H7 (cell line): ENCODE measurements around the gene TNIK. TPM values are rescaled to one million over a fixed set of nuclear protein-coding genes. Genes with fewer than 3 reads are reported as not detected.

Experiments used
- DNase-seq: peaks from one replicate; pipeline ENCODE4 v3.0.0; 2012
- H3K27me3 ChIP-seq: 2 replicates; pipeline ENCODE4 v1.6.0; 2011; ENCODE audit warnings: mild to moderate bottlenecking, low read length; ENCODE audit not compliant: control insufficient read depth, insufficient read depth
- H3K36me3 ChIP-seq: replicated peaks from 2 replicates; pipeline ENCODE4 v1.5.1; 2011; ENCODE audit warnings: low read length; ENCODE audit not compliant: control insufficient read depth, insufficient read depth
- H3K4me3 ChIP-seq: 2 replicates; pipeline ENCODE4 v1.5.1; 2011; ENCODE audit warnings: low read depth, mild to moderate bottlenecking, control low read depth, low read length, moderate library complexity; ENCODE audit not compliant: insufficient read depth
- total RNA-seq: library from RNA; depleted of rRNA; stranded (reverse); fragments of >200 nt; shearing (Covaris generic); gene quantifications from 2 replicates; pipeline ENCODE4 v1.2.3, GENCODE V29; 2014

The TNIK gene
- total RNA-seq, 1 experiment from 2014 or later, result 16.4 TPM

DNA sequence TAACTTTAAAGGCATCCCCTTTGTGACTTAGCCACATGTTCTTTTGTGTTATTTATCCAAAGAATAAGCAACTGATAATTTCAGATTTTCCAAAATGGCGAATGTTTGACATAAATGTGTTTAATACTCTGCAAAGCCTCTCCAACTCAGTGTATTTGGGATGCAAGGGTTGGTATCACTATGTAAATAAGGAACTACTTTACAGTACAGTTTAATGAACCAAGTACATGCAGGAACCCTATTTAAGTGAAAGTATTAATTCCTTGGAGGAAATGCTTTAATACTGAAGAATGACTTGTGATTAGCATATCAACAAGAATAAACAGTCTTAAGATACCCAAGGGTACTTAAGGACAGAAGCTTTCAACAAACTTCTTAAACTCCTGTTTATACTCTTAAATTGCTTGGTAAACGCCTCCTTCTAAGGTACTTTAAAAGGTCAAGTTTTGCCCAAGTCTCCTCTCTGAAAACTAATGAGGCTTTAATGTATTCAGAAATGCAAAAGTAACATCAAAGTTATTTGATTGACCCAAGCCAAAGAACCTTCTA, 107.7 kb downstream of the TNIK start:
- H3K4me3 ChIP-seq, result no peak overlapping the region
- H3K36me3 ChIP-seq, result no peaks in the 10 kb centered on the region
- no peak for DNase-seq
- H3K27me3 ChIP-seq, result no peaks in the 10 kb centered on the region; the same call in 1 of the 2 replicates

DNA sequence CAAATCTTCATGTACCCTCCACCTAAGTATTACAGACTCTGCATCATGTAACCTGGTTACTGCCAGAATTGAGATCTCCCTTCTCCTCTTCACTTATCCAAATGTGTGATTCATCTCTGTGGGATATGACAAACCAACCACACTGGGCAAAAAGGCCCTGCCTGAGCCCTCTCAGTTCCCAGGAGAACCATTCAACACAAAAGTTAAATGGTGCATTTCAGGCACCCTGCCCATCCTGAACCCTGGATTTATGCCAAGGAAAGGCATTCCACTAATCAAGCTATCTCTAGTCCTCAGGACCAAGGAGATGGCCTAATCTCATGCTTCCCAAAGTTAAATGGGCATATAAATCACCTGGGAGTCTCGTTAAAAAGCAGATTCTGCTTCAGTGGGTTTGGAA, 108.5 kb downstream of the TNIK start:
- Histone ChIP-seq H3K4me3 (no peak overlapping the region), H3K36me3 (no peaks in the 10 kb centered on the region), H3K27me3 (no peaks in the 10 kb centered on the region; the same call in 1 of the 2 replicates)
- no peak for DNase-seq

DNA sequence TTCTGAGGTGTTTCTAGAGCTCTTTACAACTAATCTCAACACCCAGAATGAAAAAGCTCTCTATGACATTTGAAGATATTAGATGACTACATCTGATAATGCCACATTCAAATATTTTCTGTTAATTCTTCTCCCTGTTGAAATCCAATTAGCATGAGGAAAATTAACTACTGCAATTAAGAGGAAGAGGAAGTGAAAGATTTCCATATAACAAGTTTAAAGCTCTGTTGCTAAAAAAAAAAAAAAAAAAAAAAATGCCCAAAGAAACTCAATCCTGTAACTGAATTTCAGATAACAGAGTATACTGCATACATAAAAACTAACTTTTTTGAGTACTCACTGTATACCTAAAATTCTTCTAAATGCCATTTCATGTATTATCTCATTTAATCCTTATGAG, 109.8 kb downstream of the TNIK start:
- Histone ChIP-seq H3K36me3 (no peaks in the 10 kb centered on the region), H3K27me3 (no peaks in the 10 kb centered on the region; the same call in 1 of the 2 replicates), H3K4me3 (no peak overlapping the region)
- DNase-seq, result no peak

DNA sequence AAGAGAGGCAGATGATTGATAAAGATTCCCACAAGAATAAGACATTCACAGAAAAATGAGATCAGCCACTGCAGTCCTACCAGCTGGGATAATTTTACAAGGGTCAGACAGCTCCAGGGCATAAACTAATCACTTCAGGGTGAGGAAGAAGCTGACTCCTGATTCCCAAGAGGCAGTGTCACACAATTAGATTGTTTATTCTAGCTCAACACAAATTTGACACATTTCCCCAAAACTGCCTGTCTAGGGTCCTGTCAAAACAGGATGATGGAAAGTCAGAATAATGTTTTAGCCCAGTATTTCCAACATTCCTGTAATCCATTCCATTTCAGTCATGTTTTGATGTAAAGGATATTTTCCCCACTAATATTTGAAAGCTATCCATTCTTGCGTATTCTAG, 110.8 kb downstream of the TNIK start:
- Histone ChIP-seq H3K36me3 (no peaks in the 10 kb centered on the region), H3K27me3 (no peaks in the 10 kb centered on the region), H3K4me3 (no peak overlapping the region)
- no peak for DNase-seq

DNA sequence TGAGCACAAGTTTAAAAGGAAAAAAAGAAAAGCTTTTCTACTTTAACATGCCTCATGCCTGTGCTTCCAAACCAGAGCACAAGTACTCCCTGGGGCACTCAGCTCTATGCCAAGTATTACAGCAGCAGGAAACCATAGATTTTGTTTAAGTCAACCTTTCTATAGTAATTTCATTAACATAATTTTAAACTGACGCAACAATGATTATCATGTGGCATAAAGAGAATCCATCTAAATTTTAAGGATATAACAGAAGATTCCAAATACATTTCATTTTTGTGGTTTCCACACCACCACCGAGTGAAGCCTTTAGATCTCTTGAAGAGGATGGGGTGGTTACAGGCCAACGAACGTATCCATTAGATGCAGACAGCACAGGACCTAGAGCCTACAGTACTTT, 112.1 kb downstream of the TNIK start:
- no peak overlapping the region for H3K4me3 ChIP-seq
- DNase-seq, result no peak
- H3K27me3 ChIP-seq, result no peaks in the 10 kb centered on the region
- no peaks in the 10 kb centered on the region for H3K36me3 ChIP-seq

DNA sequence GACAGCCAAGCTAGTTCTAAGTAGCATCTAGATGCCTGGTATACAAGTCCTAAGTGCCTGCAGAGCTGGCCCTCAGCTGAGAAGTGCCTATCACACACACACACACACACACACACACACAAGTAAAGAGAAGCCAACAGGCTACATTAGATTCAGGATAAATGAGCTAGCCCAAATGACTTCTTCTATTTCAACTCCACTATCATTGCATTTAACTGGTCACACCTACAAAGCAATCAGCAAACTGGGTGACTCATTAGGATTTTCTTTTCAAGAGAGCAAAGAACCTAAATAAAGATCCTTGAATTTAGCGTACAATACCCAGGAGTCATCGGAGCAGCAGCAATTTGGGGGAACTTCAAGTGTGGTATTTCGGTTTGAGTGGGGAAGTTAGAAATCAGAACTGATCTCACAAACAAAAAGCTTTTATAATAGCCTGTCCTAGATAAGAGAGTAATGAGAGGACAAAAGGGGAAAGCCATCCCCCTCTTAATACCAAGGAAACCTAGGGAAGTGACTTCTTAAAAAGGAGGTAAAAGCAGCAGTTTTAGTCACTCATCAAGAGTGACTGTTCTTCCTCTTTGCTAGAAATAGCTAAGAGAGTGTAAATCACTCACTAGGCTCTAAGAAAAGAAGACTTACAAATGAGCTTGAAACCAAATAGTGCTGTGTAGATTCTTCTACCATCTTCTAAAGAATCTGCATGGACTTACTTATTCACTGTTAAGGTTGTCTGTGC, 112.7 kb downstream of the TNIK start:
- Histone ChIP-seq H3K36me3 (no peaks in the 10 kb centered on the region), H3K4me3 (no peak overlapping the region), H3K27me3 (no peaks in the 10 kb centered on the region)
- no peak for DNase-seq

DNA sequence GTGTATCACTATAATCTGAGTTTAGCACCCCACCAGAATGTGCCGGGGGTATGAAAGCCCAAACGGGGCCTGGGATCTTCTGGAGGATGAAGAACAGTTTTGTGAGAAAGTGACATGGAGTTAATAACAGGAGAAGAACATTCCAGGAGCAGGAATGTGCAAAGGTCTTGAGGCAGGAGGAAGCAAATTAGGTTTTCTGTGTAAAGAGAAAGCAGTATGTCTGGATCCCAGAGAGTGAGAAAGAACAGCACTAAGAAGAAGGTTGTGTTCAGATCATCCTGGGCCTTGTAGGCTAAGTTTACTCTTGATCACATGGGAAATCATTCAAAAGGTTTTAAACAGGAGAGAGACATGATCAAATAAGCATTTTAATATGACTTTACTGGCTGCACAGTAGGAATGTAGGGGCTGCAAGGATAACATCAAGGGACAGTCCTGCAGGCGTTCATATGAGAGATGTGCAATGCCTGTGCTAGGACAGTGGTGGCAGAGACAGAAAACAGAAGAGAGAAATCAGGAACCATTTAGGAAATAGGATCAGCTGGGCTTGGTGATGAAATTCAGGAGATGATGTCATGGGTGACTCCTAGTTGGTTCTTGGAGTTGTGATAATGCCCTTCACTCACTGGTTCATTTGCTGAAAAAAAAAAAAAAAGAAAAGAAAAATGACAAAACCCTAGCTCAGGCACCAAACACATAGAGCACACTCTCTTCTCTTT, 113.5 kb downstream of the TNIK start:
- DNase-seq, result no peak
- no peaks in the 10 kb centered on the region for H3K27me3 ChIP-seq

DNA sequence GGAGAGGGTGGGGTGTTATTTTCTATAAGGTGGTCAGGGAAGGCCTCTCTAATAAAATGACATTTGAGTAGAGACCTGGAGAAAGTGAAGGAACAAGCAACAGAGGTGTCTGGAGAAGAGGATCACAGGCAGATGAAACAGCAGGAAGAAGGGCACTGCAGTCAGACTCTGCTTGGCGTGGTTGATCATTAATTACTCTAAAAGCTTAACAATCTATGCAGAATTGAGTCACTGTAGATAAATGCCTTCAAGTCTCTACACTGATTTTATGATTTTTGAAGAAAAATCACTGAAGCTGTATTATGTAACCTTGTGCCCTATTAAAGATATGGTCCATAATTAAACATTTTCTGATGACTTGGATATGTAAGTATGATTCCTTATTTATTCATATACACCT, 114.2 kb downstream of the TNIK start:
- no peak overlapping the region for H3K4me3 ChIP-seq
- H3K27me3 ChIP-seq, result no peaks in the 10 kb centered on the region
- no peak for DNase-seq
- no peaks in the 10 kb centered on the region for H3K36me3 ChIP-seq

More for the DNA sequence above, 113.5 kb downstream of the TNIK start:
- Histone ChIP-seq H3K4me3 (no peak overlapping the region), H3K36me3 (no peaks in the 10 kb centered on the region)

DNA sequence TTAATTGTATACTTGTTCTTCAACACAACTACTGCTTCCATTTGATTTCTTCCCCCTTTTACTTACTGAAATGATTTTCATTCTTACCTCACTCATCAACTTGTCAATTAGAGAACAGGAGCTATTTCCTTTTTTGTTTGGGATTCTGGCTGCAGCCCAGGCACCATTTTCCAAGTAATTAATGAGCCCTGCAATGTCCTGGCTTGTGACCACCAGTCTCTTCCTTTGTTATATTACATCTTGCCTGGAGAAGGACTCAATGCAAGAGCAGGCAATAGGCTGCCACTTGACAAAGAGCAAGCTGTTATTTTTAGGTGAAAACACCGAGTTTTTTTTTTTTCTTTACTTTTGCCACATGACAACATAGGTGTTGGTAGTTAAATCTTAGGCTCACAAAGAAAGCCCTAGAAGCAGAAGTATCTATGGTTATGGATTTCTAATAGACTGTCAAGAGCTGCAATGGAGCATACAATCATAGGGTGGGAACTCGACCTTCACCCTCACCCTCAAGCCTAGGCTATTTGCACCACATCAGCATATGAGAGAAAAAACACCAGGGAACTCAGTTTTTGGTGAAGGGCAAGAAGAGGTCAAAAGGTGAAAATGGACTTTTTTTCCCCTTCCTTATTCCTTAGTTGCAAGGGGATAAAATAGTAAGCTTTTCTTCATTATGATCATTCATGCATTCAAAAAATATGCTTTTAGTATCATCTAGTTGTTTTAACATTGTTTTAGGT, 114.9 kb downstream of the TNIK start:
- Histone ChIP-seq H3K4me3 (no peak overlapping the region), H3K27me3 (no peaks in the 10 kb centered on the region)
- DNase-seq, result no peak

DNA sequence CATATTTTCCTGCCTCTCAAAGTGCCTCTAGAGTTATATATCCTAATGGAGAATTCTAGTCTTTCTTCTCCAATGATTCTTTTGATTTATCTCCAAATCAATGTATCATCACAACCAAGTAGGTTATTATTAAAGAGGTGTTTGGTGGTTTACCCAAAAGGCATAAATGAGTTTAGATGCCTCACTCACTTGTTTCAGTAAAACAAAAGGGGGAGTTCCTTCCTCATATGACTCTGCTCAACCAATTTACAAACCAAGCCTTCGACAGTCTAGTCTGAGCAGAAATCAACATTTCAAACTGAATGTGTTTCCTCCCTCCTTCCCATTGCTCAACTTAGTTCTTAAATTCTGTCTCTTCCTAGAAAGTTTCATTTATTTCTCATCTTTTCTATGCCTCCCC, 116.5 kb downstream of the TNIK start:
- Histone ChIP-seq H3K4me3 (no peak overlapping the region), H3K36me3 (no peaks in the 10 kb centered on the region), H3K27me3 (no peaks in the 10 kb centered on the region)
- DNase-seq, result no peak

More for the DNA sequence above, 114.9 kb downstream of the TNIK start:
- no peaks in the 10 kb centered on the region for H3K36me3 ChIP-seq

DNA sequence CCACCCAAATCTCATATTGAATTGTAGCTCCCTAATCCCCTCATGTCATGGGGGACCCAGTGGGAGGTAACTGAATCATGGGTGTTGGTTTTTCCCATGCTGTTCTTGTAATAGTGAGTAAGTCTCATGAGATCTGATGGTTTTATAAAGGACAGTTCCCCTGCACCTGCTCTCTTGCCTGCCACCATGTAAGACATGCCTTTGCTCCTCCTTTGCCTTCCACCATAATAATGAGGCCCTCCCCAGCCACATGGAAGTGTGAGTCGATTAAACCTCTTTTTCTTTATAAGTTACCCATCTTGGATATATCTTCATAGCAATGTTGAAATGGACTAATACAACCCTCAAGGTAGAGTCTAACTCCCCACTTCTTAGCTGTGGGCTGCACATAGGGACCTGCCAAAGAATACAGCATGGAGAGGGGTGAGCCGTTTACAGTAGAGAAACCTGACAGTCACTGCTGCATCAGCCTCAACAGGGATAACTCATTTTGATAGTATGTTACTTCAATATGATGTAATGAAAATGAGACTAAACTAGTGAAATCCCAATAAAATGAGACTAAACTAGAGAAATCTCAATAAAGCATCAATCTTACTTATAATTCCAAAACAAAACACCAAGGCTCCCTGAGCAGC, 117.3 kb downstream of the TNIK start:
- no peak overlapping the region for H3K4me3 ChIP-seq
- no peak for DNase-seq
- no peaks in the 10 kb centered on the region for H3K36me3 ChIP-seq
- H3K27me3 ChIP-seq, result no peaks in the 10 kb centered on the region

DNA sequence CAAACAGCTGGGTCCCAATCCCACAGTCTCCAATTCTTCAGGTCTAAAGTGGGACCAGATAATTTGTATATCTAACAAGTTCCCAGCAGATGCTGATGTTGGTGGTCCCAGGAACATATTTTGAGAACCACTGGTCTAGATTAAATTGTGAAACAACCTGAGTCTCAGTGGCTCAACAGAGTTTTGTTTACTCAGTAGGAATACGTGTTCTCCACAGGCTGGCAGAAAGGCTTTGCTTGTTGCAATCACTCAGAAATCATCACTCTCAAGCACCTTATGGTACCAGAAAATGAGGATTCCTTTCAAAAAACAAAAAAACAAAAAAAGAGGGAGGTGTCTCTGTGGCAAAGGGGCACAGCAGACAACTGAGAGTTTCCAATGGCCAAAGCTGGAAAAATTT, 118.0 kb downstream of the TNIK start:
- no peak overlapping the region for H3K4me3 ChIP-seq
- H3K27me3 ChIP-seq, result no peaks in the 10 kb centered on the region
- H3K36me3 ChIP-seq, result no peaks in the 10 kb centered on the region
- DNase-seq, result no peak

DNA sequence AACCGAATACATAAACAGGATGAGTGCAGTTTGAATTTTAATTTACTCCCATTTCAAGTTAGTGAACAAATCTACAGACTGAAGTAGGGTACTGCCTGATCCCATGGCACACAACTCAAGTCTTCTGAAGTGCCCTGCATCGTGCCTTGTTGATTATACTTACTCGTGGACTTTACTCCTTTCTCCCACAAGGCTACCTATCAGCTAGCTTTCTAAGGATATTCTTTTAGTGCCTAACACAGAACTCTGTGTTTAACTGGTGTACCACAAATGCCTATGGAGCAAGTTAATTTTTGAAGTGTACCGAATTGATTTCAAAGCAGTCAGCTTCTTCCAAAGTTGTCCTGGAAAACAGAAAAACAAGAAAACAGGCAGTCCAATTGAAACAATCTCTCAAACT, 119.8 kb downstream of the TNIK start:
- Histone ChIP-seq H3K27me3 (no peaks in the 10 kb centered on the region), H3K36me3 (no peaks in the 10 kb centered on the region), H3K4me3 (no peak overlapping the region)
- no peak for DNase-seq

DNA sequence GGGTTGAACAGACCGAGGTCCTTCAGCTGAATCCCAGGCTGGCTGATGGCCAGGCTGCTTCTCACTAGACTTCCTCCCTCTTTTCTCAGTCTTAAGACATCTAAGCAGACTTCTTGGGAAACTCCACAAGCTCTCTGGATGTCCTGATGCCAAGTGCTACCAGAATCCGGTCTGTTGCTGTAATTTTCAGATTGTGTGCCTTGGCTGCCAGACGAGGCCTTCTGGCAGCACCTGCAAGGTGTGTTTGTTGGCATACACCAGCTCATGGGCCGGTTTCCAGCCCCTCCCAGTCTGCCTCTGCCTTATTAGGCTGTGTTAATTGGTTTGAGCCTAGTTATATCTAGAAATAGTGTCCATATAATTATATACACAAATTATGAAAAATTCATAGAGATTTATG, 120.6 kb downstream of the TNIK start:
- Histone ChIP-seq H3K4me3 (no peak overlapping the region), H3K27me3 (no peaks in the 10 kb centered on the region), H3K36me3 (no peaks in the 10 kb centered on the region)
- DNase-seq, result no peak
